ENCODE data around the gene C5orf46. TPM values are rescaled to one million over a fixed set of nuclear protein-coding genes. Genes with fewer than 3 reads are reported as not detected.
"Not testable (repeated sequence)": the region's sequence is repeated elsewhere in the genome, so short reads cannot be mapped to it uniquely, and the experiment has no call there.

The C5orf46 gene
- total and polyA plus RNA-seq, 2 experiments from 2014 or later: 0.40 TPM; not detected in 1

DNA sequence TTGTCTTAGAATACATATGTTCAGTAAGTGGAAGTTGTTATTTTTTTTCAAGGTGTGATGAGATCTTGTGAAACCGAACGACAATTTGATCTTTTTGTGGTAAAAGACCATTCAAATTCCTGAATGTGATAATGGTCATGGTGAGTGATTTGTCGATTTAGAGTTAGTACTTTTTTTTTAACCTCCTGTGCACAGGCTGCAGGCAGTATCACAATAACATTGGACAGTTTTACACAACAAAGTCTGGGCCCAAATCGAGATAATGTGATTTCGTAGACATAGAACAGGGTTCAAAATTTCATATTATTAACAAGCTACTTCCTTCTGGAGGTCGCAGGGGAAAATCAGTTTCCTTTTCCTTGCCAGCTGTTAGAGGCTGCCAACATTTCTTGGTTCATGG lies 48.6 kb upstream of the C5orf46 start:
- Mint-ChIP-seq H3K36me3 (ENCODE audit: low read depth) (peaks cover 5% of the 10 kb centered on the region; the same call in 2 of the 3 replicates), H3K9me3 (peaks cover 4% of the 10 kb centered on the region; the same call in 2 of the 3 replicates), H3K4me1 (peaks cover 7% of the 10 kb centered on the region; the same call in 2 of the 3 replicates), H3K4me3 (no peak overlapping the region), H3K27me3 (ENCODE audit: insufficient read depth, low read depth, poor library complexity) (peaks cover 1% of the 10 kb centered on the region), H3K27ac (no peak overlapping the region)
- H3K27ac ChIP-seq (ENCODE audit: low read depth): no peak overlapping the region
- no peak overlapping the region for H3K4me3 ChIP-seq
- H4K20me1 ChIP-seq (replicated peaks; ENCODE audit: insufficient read depth): no peaks in the 10 kb centered on the region
- H3K27me3 ChIP-seq (ENCODE audit: insufficient read depth): no peaks in the 10 kb centered on the region
- H3K9me2 ChIP-seq (ENCODE audit: insufficient read depth): no peaks in the 10 kb centered on the region
- H3K36me3 ChIP-seq (ENCODE audit: insufficient read depth): no peaks in the 10 kb centered on the region
- H3K79me2 ChIP-seq (replicated peaks; ENCODE audit: insufficient read depth): peaks cover 3% of the 10 kb centered on the region; the same call in 1 of the 2 replicates
- no peak overlapping the region for H2AFZ ChIP-seq
- TF ChIP-seq EZH2phosphoT487 (IDR thresholded peaks at IDR 0.05; ENCODE audit: unreplicated experiment): no peak
- H3K4me2 ChIP-seq: no peak overlapping the region
- peaks cover 4% of the 10 kb centered on the region; the same call in 1 of the 2 replicates for H3K4me1 ChIP-seq (ENCODE audit: insufficient read depth)
- H3F3A ChIP-seq (replicated peaks; ENCODE audit: low read depth): no peaks in the 10 kb centered on the region
- ATAC-seq (no peak), DNase-seq (ENCODE audit: low spot score) (no peak)

DNA sequence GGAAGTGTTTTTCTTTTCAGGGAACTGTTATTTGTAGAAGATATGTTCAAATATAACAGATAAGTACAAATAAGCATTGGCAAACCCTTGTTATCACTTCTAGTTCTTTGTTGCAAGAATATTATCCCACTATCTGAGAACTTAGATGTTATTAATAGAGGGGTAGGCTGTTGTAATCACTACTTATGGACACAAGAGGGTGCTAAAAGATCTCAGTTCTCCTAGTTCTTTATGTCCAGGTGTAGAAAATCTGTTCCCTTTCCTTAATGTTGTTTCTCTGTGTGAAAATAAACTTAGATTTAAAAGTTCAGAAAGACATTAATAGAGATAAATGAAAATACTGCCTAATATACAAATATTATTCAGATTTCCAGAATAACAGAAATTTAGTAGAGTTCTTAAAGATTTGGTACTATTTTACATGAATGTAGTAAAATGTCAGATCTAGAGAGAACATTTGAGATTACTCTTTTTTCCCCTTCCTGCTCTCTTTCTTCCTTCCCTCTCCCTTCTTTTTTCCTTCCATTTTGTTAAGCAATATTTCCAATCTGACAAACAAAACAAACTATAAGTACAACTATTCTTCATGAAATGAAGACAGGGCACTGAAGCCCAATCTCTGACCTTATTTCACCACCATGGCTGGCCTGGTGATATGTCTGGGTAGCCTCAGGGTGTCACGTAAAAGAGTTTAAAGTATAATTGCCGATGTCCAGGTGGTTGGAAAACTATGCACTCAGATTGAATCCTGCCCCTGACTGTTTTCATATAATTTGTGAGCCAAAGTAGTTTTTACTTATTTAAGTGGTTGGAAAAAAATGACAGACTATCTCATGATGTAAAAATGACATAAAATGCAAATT lies 43.6 kb upstream of the C5orf46 start:
- DNase-seq (ENCODE audit: low spot score): peak; percentile 75
- Mint-ChIP-seq H3K27ac (no peak overlapping the region), H3K9me3 (peaks cover 10% of the 10 kb centered on the region; the same call in 2 of the 3 replicates)

DNA sequence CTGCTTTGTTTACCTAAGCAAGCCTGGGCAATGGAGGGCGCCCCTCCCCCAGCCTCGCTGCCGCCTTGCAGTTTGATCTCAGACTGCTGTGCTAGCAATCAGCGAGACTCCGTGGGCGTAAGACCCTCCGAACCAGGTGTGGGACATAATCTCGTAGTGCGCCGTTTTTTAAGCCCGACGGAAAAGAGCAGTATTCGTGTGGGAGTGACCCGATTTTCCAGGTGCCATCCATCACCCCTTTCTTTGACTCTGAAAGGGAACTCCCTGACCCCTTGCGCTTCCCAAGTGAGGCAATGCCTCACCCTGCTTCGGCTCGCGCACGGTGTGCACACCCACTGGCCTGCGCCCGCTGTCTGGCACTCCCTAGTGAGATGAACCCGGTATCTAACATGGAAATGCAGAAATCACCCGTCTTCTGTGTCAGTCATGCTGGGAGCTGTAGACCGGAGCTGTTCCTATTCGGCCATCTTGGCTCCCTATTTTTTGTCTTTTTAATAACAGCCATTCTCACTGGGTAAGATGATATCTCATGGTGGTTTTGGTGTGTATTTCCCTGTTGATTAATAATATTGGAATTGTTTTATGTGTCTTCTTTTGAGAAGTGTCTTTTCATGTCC lies 40.4 kb upstream of the C5orf46 start:
- H3K27ac ChIP-seq (ENCODE audit: low read depth): peak overlapping the region; percentile 86
- H3K4me2 ChIP-seq: peak overlapping the region; percentile 71
- H3K79me2 ChIP-seq (replicated peaks; ENCODE audit: insufficient read depth): peaks cover 14% of the 10 kb centered on the region
- H3K36me3 ChIP-seq (ENCODE audit: insufficient read depth); H3K27me3 ChIP-seq (ENCODE audit: insufficient read depth); ATAC-seq; H3K4me1 Mint-ChIP-seq; H3F3A ChIP-seq (replicated peaks; ENCODE audit: low read depth); H4K20me1 ChIP-seq (replicated peaks; ENCODE audit: insufficient read depth); H3K9me2 ChIP-seq (ENCODE audit: insufficient read depth); H3K27me3 Mint-ChIP-seq (ENCODE audit: insufficient read depth, low read depth, poor library complexity); H3K4me1 ChIP-seq (ENCODE audit: insufficient read depth): not testable (repeated sequence)
- peak; percentile 43 for TF ChIP-seq POLR2AphosphoS5 (IDR thresholded peaks at IDR 0.05; ENCODE audit: low read depth)
- Mint-ChIP-seq H3K27ac (peak overlapping the region; percentile 97), H3K9me3 (peaks cover 13% of the 10 kb centered on the region), H3K36me3 (ENCODE audit: low read depth) (peaks cover 14% of the 10 kb centered on the region; the same call in 2 of the 3 replicates), H3K4me3 (peak overlapping the region; percentile 79)
- peak overlapping the region; percentile 28 for H2AFZ ChIP-seq
- peak; percentile 37 for DNase-seq (ENCODE audit: low spot score)
- peak overlapping the region; percentile 55 for H3K4me3 ChIP-seq

More for the DNA sequence above, 43.6 kb upstream of the C5orf46 start:
- no peak overlapping the region for H3K4me2 ChIP-seq
- no peak overlapping the region for H3K4me3 ChIP-seq
- no peaks in the 10 kb centered on the region for H4K20me1 ChIP-seq (replicated peaks; ENCODE audit: insufficient read depth)
- H3F3A ChIP-seq (replicated peaks; ENCODE audit: low read depth): no peaks in the 10 kb centered on the region
- no peak overlapping the region for H3K27ac ChIP-seq (ENCODE audit: low read depth)
- no peaks in the 10 kb centered on the region for H3K36me3 ChIP-seq (ENCODE audit: insufficient read depth)
- no peak overlapping the region for H3K4me3 Mint-ChIP-seq
- H3K36me3 Mint-ChIP-seq (ENCODE audit: low read depth): peaks cover 14% of the 10 kb centered on the region; the same call in 2 of the 3 replicates
- no peaks in the 10 kb centered on the region for H3K27me3 ChIP-seq (ENCODE audit: insufficient read depth)
- peaks cover 3% of the 10 kb centered on the region for H3K27me3 Mint-ChIP-seq (ENCODE audit: insufficient read depth, low read depth, poor library complexity)
- TF ChIP-seq, protein P1, sequence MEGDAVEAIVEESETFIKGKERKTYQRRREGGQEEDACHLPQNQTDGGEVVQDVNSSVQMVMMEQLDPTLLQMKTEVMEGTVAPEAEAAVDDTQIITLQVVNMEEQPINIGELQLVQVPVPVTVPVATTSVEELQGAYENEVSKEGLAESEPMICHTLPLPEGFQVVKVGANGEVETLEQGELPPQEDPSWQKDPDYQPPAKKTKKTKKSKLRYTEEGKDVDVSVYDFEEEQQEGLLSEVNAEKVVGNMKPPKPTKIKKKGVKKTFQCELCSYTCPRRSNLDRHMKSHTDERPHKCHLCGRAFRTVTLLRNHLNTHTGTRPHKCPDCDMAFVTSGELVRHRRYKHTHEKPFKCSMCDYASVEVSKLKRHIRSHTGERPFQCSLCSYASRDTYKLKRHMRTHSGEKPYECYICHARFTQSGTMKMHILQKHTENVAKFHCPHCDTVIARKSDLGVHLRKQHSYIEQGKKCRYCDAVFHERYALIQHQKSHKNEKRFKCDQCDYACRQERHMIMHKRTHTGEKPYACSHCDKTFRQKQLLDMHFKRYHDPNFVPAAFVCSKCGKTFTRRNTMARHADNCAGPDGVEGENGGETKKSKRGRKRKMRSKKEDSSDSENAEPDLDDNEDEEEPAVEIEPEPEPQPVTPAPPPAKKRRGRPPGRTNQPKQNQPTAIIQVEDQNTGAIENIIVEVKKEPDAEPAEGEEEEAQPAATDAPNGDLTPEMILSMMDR (conservative IDR thresholded peaks at IDR 0.05; ENCODE audit: low read depth in 2 of 2): peak; percentile 69 to 94
- no peak for TF ChIP-seq EZH2phosphoT487 (IDR thresholded peaks at IDR 0.05; ENCODE audit: unreplicated experiment)
- no peak for TF ChIP-seq NANOG (IDR thresholded peaks at IDR 0.05; ENCODE audit: borderline replicate concordance)
- H3K9me2 ChIP-seq (ENCODE audit: insufficient read depth): no peaks in the 10 kb centered on the region
- peaks cover 14% of the 10 kb centered on the region for H3K79me2 ChIP-seq (replicated peaks; ENCODE audit: insufficient read depth)
- peak; percentile 70 for ATAC-seq
- peaks cover 8% of the 10 kb centered on the region; the same call in 2 of the 3 replicates for H3K4me1 Mint-ChIP-seq
- no peak overlapping the region for H2AFZ ChIP-seq
- H3K4me1 ChIP-seq (ENCODE audit: insufficient read depth): peaks cover 6% of the 10 kb centered on the region

Data from GM23338 (cell line).